ENCODE results near the gene PDE4B.
"Not testable (repeated sequence)": the region's sequence is repeated elsewhere in the genome, so short reads cannot be mapped to it uniquely, and the experiment has no call there.

Gene PDE4B

GRCh38 chr1:66055092-66055491, 262.4 kb downstream of the PDE4B start:
- no peak for DNase-seq (ENCODE audit: low read depth)

GRCh38 chr1:66057448-66057847, 264.8 kb downstream of the PDE4B start:
- not testable (repeated sequence) for DNase-seq (ENCODE audit: low read depth)

- no peak for DNase-seq (ENCODE audit: low read depth)
Observed at GRCh38 chr1:66058558-66058957, 265.9 kb downstream of the PDE4B start.

- DNase-seq (ENCODE audit: low read depth), result not testable (repeated sequence)
Observed at GRCh38 chr1:66067219-66067618, 274.5 kb downstream of the PDE4B start.

GRCh38 chr1:66069976-66070876, 277.5 kb downstream of the PDE4B start:
- DNase-seq (ENCODE audit: low read depth), result no peak

- no peak for DNase-seq (ENCODE audit: low read depth)
Observed at GRCh38 chr1:66073388-66073787, 280.7 kb downstream of the PDE4B start.

GRCh38 chr1:66074147-66074546, 281.5 kb downstream of the PDE4B start:
- DNase-seq (ENCODE audit: low read depth), result no peak

- no peak for DNase-seq (ENCODE audit: low read depth)
Observed at GRCh38 chr1:66078412-66078811, 285.7 kb downstream of the PDE4B start.

GRCh38 chr1:66083003-66083402, 290.3 kb downstream of the PDE4B start:
- no peak for DNase-seq (ENCODE audit: low read depth)

- no peak for DNase-seq (ENCODE audit: low read depth)
Observed at GRCh38 chr1:66084442-66084841, 291.7 kb downstream of the PDE4B start.

- no peak for DNase-seq (ENCODE audit: low read depth)
Observed at GRCh38 chr1:66085600-66085999, 292.9 kb downstream of the PDE4B start.

GRCh38 chr1:66088787-66089186, 296.1 kb downstream of the PDE4B start:
- DNase-seq (ENCODE audit: low read depth), result peak; percentile 10

- peak; percentile 9 for DNase-seq (ENCODE audit: low read depth)
Observed at GRCh38 chr1:66090859-66091457, 298.3 kb downstream of the PDE4B start.

- DNase-seq (ENCODE audit: low read depth), result no peak
Observed at GRCh38 chr1:66095190-66095589, 302.5 kb downstream of the PDE4B start.

GRCh38 chr1:66100959-66101358, 308.3 kb downstream of the PDE4B start:
- DNase-seq (ENCODE audit: low read depth), result not testable (repeated sequence)

- DNase-seq (ENCODE audit: low read depth), result not testable (repeated sequence)
Observed at GRCh38 chr1:66104076-66104475, 311.4 kb downstream of the PDE4B start.

- no peak for DNase-seq (ENCODE audit: low read depth)
Observed at GRCh38 chr1:66108624-66109023, 315.9 kb downstream of the PDE4B start.

GRCh38 chr1:66112744-66113400, 320.2 kb downstream of the PDE4B start:
- no peak for DNase-seq (ENCODE audit: low read depth)

- DNase-seq (ENCODE audit: low read depth), result no peak
Observed at GRCh38 chr1:66119148-66119547, 326.5 kb downstream of the PDE4B start.

- no peak for DNase-seq (ENCODE audit: low read depth)
Observed at GRCh38 chr1:66124670-66125069, 332.0 kb downstream of the PDE4B start.

GRCh38 chr1:66128641-66129040, 335.9 kb downstream of the PDE4B start:
- DNase-seq (ENCODE audit: low read depth), result not testable (repeated sequence)

GRCh38 chr1:66132324-66132723, 339.6 kb downstream of the PDE4B start:
- DNase-seq (ENCODE audit: low read depth), result no peak

- DNase-seq (ENCODE audit: low read depth), result no peak
Observed at GRCh38 chr1:66134004-66134403, 341.3 kb downstream of the PDE4B start.
